ENCODE measurements around the gene CALN1.

The CALN1 gene

GRCh38 chr7:71735961-71736556 lies 676.1 kb downstream of the CALN1 start:
- H3K27me3 Mint-ChIP-seq: peaks cover 7% of the 10 kb centered on the region
- H3K4me3 Mint-ChIP-seq: no peak overlapping the region
- no peaks in the 10 kb centered on the region for H3K9me3 Mint-ChIP-seq
- peaks cover 4% of the 10 kb centered on the region for H3K4me1 Mint-ChIP-seq (ENCODE audit: low read depth)
- H3K36me3 Mint-ChIP-seq (ENCODE audit: low read depth): no peaks in the 10 kb centered on the region
- no peak overlapping the region for H3K27ac Mint-ChIP-seq

DNA sequence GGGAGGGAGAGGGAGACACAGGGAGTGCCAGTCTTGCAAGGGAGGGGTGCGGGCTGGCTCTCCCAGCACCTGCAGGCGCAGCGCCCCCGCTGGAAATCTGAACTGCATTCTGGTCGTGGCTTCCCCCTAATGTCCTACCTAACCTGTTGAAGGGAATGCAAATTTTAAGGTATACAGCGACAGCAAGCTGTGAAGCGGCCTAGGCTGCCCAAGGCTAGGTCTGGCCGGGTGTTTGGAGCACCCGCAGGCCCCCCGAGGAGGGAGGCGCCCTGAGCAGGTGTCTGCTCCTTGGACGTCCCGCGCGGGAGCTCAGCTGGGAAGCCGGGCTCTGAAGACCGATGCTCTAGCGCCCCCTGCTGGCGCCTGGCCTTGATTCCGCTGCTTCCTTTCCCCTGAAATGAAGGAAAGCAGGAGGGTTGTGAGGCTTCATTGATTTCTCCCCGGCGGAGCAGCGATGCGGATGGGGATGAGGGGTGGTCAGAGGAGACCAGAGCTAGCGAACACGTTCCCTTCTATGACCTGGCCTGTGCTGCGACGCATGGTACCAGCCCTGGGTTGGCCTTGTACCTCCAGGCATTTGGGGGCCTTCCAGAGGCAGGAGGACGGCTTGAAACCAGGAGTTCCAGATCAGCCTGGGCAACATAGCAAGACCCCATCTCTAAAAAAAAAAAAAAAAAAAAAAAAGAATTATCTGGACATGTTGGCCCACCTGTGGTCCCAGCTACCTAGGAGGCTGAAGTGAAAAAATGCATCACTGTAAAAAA lies 678.8 kb downstream of the CALN1 start:
- peaks cover 4% of the 10 kb centered on the region for H3K4me1 Mint-ChIP-seq (ENCODE audit: low read depth)
- H3K27me3 Mint-ChIP-seq: peaks cover 7% of the 10 kb centered on the region
- no peak overlapping the region for H3K27ac Mint-ChIP-seq
- no peaks in the 10 kb centered on the region for H3K36me3 Mint-ChIP-seq (ENCODE audit: low read depth)
- H3K9me3 Mint-ChIP-seq: no peaks in the 10 kb centered on the region
- no peak overlapping the region for H3K4me3 Mint-ChIP-seq

GRCh38 chr7:71731740-71732139 lies 680.4 kb downstream of the CALN1 start:
- H3K4me1 Mint-ChIP-seq (ENCODE audit: low read depth): peaks cover 4% of the 10 kb centered on the region
- H3K27ac Mint-ChIP-seq: no peak overlapping the region
- H3K4me3 Mint-ChIP-seq: no peak overlapping the region
- peaks cover 7% of the 10 kb centered on the region for H3K27me3 Mint-ChIP-seq
- H3K9me3 Mint-ChIP-seq: no peaks in the 10 kb centered on the region
- no peaks in the 10 kb centered on the region for H3K36me3 Mint-ChIP-seq (ENCODE audit: low read depth)
